HEK293T (cell line): ENCODE data around the gene RNF144A.

ENCODE experiments used
- CTCF ChIA-PET: fragments of 350-600 bp; formaldehyde crosslinking; extraction: SDS; loops from one replicate; lab custom pipeline; 2021; ENCODE audit warnings: antibody characterized with exemption, inconsistent platforms; lab: Yijun Ruan, JAX
- POLR2A ChIA-PET: fragments of 350-600 bp; formaldehyde crosslinking; extraction: SDS; loops from one replicate; lab custom pipeline; 2020; ENCODE audit warnings: antibody characterized with exemption, inconsistent platforms; lab: Yijun Ruan, JAX
- DNase-seq: peaks from one replicate; pipeline ENCODE4 v3.0.0; 2012; ENCODE audit warnings: mixed read lengths; ENCODE audit errors: extremely low spot score
- ARNT ChIP-seq: fragments of 450-650 bp; IDR thresholded peaks from 2 replicates; pipeline ENCODE4 v1.6.1; 2017; ENCODE audit warnings: mild to moderate bottlenecking
- BHLHE40 ChIP-seq: fragments of 450-650 bp; IDR thresholded peaks from 2 replicates; pipeline ENCODE4 v1.6.1; 2016; ENCODE audit warnings: mild to moderate bottlenecking, moderate library complexity, borderline replicate concordance
- CTBP1 ChIP-seq: fragments of 450-650 bp; IDR thresholded peaks from 2 replicates; pipeline ENCODE4 v1.6.1; 2016; ENCODE audit warnings: borderline replicate concordance
- ELF4 ChIP-seq: fragments of 450-650 bp; IDR thresholded peaks from 2 replicates; pipeline ENCODE4 v1.6.1; 2017; ENCODE audit warnings: antibody characterized with exemption
- FOXA1 ChIP-seq: fragments of 450-650 bp; IDR thresholded peaks from 2 replicates; pipeline ENCODE4 v1.6.1; 2016; ENCODE audit warnings: mild to moderate bottlenecking
- FOXK2 ChIP-seq: fragments of 450-650 bp; IDR thresholded peaks from 2 replicates; pipeline ENCODE4 v1.6.1; 2016; ENCODE audit warnings: mild to moderate bottlenecking
- FOXM1 ChIP-seq: fragments of 450-650 bp; IDR thresholded peaks from 2 replicates; pipeline ENCODE4 v1.6.1; 2017; ENCODE audit warnings: mild to moderate bottlenecking, borderline replicate concordance
- HDGF ChIP-seq: fragments of 450-650 bp; IDR thresholded peaks from 2 replicates; pipeline ENCODE4 v1.6.1; 2017; ENCODE audit warnings: antibody characterized with exemption, borderline replicate concordance
- L3MBTL2 ChIP-seq: fragments of 450-650 bp; conservative IDR thresholded peaks from 2 replicates; pipeline ENCODE4 v1.6.1; 2016; ENCODE audit warnings: mild to moderate bottlenecking
- LEF1 ChIP-seq: fragments of 450-650 bp; IDR thresholded peaks from 2 replicates; pipeline ENCODE4 v1.6.1; 2017; ENCODE audit warnings: mild to moderate bottlenecking, borderline replicate concordance
- NFRKB ChIP-seq: fragments of 450-650 bp; IDR thresholded peaks from 2 replicates; pipeline ENCODE4 v1.6.1; 2016; ENCODE audit warnings: mild to moderate bottlenecking, moderate library complexity
- SP1 ChIP-seq: fragments of 450-650 bp; IDR thresholded peaks from 2 replicates; pipeline ENCODE4 v1.6.1; 2017
- SUZ12 ChIP-seq: fragments of 450-650 bp; IDR thresholded peaks from 2 replicates; pipeline ENCODE4 v1.6.1; 2016; ENCODE audit warnings: mild to moderate bottlenecking
- TARDBP ChIP-seq: fragments of 450-650 bp; IDR thresholded peaks from 2 replicates; pipeline ENCODE4 v1.6.1; 2016
- ZNF384 ChIP-seq: fragments of 450-650 bp; IDR thresholded peaks from 2 replicates; pipeline ENCODE4 v1.6.1; 2016
- TF ChIP-seq, protein P1 (sequence below): fragments of 450-650 bp; IDR thresholded peaks from 2 replicates; pipeline ENCODE4 v1.6.1; 2016

RNF144A gene

GRCh38 chr2:7025082-7025481 is 107.9 kb downstream of the RNF144A start:
- ChIA-PET CTCF (interaction anchor here (1.2 kb wide), 2 partner anchors 11 to 19 kb away, joined by 3 to 5 read pairs; no protein-coding TSS in a partner anchor), POLR2A (no interaction called here)
- DNase-seq, result no peak
- no peak for TF ChIP-seq ARNT
- TF ChIP-seq BHLHE40, result no peak
- no peak for TF ChIP-seq TARDBP
- TF ChIP-seq FOXK2, result no peak

DNA sequence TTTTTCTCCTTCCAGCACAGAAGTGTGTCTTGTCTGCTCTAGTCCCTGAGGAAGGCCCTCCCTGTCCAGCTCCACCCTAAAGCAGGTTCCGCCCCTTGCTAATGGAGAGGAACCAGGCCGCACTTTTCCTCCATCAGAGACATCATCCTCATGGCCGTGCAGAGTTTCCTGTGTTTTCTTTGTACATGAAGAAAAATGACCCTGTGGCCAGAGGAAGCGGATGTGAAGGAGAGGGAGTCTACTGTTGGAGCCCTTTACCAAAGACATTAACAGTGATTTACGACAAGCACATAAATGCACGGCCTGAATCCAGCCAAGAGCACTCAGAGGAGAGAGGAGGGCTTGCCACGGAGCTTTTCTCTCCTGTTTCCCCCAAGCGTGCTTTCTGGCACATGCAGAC is 109.5 kb downstream of the RNF144A start:
- DNase-seq, result no peak
- TF ChIP-seq LEF1 (no peak), HDGF (no peak), CTBP1 (no peak)
- TF ChIP-seq, protein P1, sequence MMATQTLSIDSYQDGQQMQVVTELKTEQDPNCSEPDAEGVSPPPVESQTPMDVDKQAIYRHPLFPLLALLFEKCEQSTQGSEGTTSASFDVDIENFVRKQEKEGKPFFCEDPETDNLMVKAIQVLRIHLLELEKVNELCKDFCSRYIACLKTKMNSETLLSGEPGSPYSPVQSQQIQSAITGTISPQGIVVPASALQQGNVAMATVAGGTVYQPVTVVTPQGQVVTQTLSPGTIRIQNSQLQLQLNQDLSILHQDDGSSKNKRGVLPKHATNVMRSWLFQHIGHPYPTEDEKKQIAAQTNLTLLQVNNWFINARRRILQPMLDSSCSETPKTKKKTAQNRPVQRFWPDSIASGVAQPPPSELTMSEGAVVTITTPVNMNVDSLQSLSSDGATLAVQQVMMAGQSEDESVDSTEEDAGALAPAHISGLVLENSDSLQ, result peak; percentile 32; the same call in 1 of the 2 replicates
- ChIA-PET CTCF (no interaction called here), POLR2A (no interaction called here)

GRCh38 chr2:7027411-7027810 is 110.2 kb downstream of the RNF144A start:
- TF ChIP-seq BHLHE40 (no peak), LEF1 (no peak), SP1 (no peak), L3MBTL2 (no peak), FOXA1 (no peak), HDGF (no peak), FOXM1 (no peak), FOXK2 (no peak)
- POLR2A ChIA-PET, result no interaction called here
- no peak for DNase-seq
- CTCF ChIA-PET, result no interaction called here

DNA sequence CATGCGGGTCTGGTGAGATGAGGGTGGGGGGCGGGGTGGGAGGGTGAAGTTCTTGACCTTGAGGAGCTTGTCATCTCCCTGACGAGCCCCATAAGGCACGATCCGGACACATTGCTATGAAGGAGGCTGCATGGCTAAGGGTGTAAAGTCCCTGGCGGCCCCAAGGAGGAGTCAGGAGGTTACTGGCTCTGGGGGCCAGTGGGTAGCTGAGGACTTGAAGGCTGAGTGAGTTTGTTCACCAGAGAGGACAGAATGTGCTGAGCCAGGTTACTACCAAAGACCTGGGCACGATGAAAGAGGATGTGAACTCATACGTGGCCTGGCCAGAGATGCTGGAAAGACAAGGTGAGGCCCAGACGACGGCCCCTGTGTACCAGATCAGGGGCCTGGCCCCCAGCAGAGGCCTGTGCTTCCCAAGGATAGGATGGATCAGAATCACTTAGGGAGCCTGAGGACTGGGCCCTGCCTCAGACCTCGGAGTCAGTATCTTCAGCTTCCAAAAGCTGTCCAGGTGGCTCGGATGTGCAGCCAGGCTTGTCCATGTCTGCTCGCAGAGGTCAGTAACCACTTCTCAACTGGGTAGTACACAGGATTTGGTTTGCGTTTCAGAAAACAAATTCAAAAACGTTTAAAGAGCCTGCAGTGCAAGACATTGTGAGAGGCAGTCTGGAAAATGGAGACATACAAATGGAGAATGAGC is 110.9 kb downstream of the RNF144A start:
- no peak for DNase-seq
- no peak for TF ChIP-seq LEF1
- TF ChIP-seq BHLHE40, result no peak
- TF ChIP-seq ELF4, result no peak
- TF ChIP-seq, protein P1, result no peak
- no peak for TF ChIP-seq NFRKB
- no peak for TF ChIP-seq L3MBTL2
- TF ChIP-seq CTBP1, result no peak
- TF ChIP-seq ARNT, result no peak
- no peak for TF ChIP-seq SUZ12
- TF ChIP-seq TARDBP, result no peak
- CTCF ChIA-PET, result no interaction called here
- POLR2A ChIA-PET, result no interaction called here

GRCh38 chr2:7028846-7029245 is 111.6 kb downstream of the RNF144A start:
- POLR2A ChIA-PET, result no interaction called here
- TF ChIP-seq FOXK2 (no peak), NFRKB (no peak), FOXA1 (no peak), ELF4 (no peak), TARDBP (no peak), ARNT (no peak), HDGF (no peak), SUZ12 (no peak), FOXM1 (no peak), L3MBTL2 (no peak), ZNF384 (no peak), BHLHE40 (no peak), SP1 (no peak), CTBP1 (no peak), LEF1 (no peak)
- TF ChIP-seq, protein P1, result no peak
- CTCF ChIA-PET, result no interaction called here
- DNase-seq, result no peak

- ChIA-PET CTCF (no interaction called here), POLR2A (no interaction called here)
- TF ChIP-seq HDGF (no peak), CTBP1 (no peak), ELF4 (no peak), L3MBTL2 (no peak), SUZ12 (no peak), BHLHE40 (no peak), FOXK2 (no peak), NFRKB (no peak)
- no peak for DNase-seq
Measured at GRCh38 chr2:7029291-7030059, 112.3 kb downstream of the RNF144A start.

GRCh38 chr2:7030810-7031209 is 113.6 kb downstream of the RNF144A start:
- POLR2A ChIA-PET, result no interaction called here
- no peak for TF ChIP-seq ZNF384
- TF ChIP-seq L3MBTL2, result no peak

More at GRCh38 chr2:7030810-7031209, 113.6 kb downstream of the RNF144A start:
- DNase-seq, result no peak
- CTCF ChIA-PET, result no interaction called here
